Transverse colon (tissue), 3 donors: ENCODE data around the gene ZFHX3.

Experiments used
- CTCF ChIP-seq, 5 experiments: fragments of 200-600 bp in 3 of 5; fragments of 450-650 bp in 2 of 5; sonication (generic) in 3 of 5; IDR thresholded peaks; 1 replicate in 2 of 5; 2 replicates in 3 of 5; pipeline ENCODE4 v1.5.1; 2016 to 2017; ENCODE audit warnings: antibody characterized with exemption in 5 of 5, inconsistent platforms in 3 of 5, mild to moderate bottlenecking in 2 of 5, moderate library complexity in 1 of 5
- EP300 ChIP-seq: sonication (generic); formaldehyde crosslinking; IDR thresholded peaks from one replicate; pipeline ENCODE4 v1.6.1; 2017; ENCODE audit warnings: antibody characterized with exemption, low read depth

- TF ChIP-seq CTCF (IDR thresholded peaks at IDR 0.05) (no peak), EP300 (no peak)
Measured at GRCh38 chr16:73028721-73029361, 19.1 kb downstream of the ZFHX3 start.
